ENCODE results near the gene MYO6.

Gene MYO6

DNA sequence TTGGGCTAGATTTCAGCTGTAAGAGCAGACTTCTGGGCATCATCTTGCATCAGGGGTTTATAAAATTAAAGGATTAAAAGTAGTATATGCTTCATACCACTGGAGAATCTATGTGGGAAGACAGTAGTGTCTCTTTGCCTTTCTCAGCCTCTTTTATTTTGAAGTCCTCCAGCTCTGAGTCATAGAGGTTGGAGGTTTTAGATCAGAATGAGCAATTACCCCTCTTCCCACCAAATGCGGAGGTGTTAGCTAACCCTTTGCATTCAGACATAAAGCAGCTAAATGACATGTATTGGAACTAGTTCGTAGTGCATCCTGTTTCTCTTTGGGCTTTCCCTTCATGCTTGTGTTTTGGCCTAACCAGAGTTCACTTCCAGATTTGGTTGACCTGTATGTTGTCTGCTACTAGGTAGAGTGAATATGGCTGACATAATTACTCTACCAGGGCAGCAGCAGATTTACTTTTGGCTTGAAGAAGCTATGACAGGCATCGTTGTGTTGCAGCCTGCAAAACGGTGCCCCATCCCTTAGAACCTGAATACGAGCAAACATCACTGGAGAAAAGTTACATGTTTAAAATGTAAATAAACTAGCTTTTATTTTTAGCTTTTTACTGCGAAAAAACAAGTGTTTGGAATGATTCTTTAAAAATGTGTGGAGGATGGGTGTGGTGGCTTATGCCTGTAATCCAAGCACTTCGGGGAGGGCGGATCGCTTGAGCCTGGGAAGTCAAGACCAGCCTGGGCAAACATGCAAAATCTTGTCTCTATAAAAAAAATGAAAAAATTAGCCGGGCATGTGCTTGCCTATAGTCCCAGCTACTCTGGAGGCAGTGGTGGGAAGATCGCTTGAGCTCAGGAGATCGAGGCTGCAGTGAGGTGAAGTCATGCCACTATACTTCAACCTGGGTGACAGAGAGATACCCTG, 82.2 kb downstream of the MYO6 start:
- DNase-seq, result no peak

DNA sequence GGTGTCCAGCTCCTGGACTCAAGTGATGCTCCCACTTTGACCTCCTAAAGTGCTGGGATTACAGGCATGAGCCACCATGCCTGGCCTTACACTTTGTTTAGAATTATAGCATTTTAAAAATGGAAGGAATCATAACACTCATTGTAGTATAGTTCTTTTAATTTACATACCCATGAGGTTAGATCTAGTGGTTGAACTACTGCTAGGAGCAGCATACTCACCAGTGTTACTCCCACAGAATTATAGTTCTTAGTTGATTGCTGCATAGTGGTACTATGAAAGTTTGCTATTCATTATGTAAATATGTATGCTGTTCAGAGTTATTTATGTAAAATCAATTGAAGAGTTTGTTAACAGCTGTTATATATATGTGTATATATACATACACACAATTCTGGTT, 85.4 kb downstream of the MYO6 start:
- DNase-seq, result no peak

DNA sequence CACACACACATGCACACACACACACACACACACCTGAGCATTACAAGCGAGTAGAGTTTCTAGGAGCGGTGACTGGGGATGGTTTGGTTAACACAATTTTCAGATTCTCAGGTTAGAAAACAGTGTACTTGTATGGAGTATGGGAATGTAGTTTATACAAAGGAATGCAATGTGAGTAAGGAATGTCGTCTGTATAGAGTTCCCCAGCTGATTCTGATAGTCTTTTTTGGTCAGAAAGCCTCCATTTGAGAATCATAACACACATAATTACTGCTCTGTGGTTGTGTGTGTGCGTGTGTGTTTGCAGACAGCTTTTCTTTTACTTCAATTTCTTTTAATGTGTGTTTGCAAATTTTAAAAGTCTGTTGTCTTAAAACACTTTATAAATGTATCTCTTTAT, 93.2 kb downstream of the MYO6 start:
- no peak for DNase-seq

DNA sequence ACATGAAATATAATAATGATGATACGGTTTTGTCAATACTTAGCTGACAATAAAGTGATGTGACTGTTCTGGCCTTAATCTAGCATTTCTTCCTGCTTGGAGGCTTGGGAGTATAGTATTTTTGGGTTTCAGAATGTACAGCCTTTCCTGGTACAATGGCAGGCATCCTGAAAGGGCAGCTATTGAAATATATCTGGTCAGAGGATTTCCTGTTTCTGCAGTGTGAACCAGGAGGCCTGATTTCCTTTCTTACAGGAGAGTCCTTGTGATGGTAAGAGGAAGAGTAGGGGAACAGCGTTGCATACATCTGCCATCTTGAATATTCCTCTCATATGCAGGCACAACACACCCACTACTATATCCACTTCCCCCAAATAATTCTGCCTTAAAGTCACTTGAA, 93.7 kb downstream of the MYO6 start:
- no peak for DNase-seq

DNA sequence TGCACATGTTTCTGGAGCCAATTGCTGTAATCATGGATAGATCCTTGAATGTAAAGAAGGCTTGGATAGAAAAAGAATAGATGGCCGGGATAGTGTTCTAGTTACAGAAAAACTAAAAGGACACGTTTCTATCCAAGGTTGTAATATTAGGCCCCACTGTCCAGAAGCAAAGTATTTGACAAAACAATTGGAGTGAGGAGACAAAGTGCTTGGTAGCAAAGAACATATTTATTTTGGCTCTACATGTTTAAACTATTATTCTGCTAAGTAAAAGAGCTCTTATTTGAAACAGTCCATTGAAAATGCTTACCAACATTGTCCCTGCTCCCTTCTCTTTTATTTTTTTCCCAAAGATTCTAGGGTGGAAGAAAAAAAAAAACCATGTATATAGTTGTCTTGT, 94.4 kb downstream of the MYO6 start:
- no peak for DNase-seq

DNA sequence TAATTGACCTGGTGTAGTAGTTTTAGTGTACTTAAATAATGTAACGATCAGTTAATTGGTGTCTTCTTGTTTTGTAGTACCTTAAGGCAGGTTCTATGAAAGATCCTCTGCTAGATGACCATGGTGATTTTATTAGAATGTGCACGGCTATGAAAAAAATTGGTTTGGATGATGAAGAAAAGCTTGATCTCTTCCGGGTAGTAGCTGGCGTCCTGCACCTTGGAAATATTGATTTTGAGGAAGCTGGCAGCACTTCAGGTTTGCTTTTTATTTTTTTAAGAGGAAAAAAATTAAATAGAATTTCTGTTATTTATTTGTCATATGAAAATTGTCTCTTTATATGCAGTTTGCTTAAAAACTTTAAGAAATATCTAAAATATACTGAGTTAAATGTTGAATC, 99.2 kb downstream of the MYO6 start:
- no peak for DNase-seq

DNA sequence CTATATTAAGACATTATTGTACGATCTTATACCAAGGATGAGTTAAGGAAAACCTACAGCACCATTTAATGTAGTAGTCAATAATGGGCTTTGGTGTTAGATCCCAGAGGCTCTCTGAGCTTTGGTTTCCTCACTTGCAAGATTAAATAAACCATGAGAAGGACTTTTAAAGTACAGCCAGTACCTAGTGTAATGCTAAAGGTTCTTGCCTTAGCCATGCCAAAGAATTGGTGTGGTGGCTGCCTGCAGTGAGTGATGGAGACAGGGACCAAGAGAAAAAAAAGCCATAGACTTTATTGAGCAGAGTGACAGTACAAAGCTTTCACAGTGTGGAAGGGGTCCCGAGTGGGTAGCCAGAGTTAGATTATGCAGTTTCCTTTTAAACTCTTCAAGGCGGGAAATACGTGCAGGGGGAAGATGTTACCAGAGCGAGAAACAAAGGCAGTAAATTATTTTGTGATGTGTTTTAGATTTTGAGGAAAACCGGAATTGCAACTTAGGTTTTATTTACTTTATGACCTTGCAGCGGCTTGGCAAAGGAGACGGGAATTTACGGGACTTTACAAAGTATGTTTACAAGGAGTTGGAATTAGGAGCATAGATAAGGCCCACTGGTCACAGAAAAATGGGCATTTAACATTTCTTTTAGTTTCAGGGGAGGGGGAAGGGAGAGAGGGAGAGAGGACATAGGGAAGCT, 100.4 kb downstream of the MYO6 start:
- DNase-seq, result no peak

DNA sequence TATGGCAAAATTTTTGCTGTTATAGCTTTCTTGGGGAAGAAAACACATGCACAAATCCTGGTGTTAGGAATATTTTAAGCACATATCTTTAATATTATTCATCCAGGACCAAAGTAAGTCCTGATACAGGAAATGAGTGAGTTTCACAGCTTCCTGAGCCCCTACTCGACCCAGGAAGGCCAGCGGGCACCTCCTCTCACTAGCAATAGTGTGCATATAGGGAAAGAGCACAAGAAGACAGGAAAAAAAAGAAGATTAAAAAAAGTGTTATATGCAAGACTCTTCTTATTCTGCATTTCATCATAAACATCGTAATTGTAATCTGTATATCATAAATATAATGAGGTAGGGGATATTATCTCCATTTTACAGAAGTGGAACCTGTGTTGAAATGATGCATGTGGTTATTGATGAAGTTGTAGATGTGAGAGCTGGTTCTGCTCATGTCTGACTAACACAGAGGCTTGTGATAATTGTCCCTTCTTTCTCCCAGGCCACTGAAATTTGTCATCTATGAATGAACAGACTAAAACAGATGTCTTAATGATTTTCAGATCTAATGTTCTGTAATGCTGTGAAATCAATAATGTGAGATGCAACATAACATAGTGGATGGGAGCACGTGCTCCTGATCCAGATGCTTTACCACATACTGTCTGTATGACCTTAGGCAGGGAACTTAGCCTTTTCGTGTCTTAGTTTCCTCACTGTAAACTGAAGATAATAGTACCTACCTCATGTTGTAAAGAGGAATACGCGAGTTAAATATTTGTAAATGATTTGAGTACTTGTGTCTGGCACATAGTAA, 101.2 kb downstream of the MYO6 start:
- DNase-seq, result no peak

DNA sequence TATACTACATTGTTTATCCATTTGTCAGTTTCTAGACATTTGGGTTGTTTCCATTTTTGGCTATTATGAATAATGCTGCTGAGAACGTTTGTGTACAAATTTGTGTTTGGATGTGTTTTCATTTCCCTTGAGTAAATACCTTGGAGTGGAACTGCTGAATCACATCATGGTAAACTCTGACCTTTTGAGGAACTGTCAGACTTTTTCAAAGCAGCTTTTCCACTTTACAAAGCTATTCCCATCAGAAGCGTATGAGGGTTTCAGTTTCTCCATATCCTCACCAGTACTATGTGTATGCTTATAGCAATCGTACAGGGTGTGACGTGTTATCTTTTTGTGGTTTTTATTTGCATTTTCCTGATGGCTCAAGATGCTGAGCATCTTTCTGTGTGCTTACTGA, 103.7 kb downstream of the MYO6 start:
- DNase-seq, result no peak

DNA sequence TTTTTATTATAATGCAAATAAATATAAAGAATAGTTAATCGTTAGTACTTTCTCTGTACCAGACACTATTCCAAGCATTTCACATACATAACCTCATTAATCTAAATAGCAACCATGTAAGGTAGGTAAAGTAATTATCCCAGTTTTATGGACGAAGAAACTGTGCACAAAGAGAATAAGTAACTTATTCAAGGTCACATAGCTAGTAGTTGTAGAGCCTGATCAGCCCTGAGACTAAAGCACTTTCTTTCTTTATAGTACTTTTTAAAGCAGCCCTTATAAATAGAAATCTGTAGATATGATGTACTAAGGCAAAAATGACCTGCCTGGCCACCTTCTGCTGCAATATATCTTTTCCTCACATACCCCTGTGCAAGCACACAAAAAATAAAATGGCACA, 104.8 kb downstream of the MYO6 start:
- no peak for DNase-seq

DNA sequence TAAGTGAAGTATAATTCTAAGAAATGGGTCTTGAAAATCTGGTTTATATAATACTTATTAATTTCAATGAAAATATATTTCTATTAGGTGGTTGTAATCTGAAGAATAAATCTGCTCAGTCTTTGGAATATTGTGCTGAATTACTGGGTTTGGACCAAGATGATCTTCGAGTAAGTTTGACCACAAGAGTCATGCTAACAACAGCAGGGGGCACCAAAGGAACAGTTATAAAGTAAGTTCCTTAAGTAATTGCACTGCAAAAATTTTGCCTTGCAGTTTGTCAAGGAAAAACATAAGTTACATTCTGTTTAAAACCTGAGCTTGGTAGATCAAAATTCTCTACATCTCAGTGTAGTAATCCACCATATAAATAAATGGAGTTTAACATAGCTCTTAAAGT, 106.0 kb downstream of the MYO6 start:
- no peak for DNase-seq

DNA sequence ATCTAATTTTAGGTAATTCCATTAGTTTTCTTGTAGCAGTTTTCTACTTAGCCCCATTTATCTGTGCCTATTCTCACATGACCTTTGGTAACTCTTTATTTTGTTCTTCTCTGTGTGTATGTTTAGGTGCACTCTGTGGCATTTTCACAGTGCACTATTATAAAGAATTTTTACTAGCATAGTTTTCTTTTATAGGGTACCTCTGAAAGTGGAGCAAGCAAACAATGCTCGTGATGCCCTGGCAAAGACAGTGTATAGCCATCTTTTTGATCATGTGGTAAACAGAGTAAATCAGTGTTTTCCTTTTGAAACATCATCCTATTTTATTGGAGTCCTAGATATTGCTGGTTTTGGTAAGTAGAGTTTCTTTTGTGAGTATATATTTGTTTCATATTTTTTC, 107.9 kb downstream of the MYO6 start:
- DNase-seq, result no peak

DNA sequence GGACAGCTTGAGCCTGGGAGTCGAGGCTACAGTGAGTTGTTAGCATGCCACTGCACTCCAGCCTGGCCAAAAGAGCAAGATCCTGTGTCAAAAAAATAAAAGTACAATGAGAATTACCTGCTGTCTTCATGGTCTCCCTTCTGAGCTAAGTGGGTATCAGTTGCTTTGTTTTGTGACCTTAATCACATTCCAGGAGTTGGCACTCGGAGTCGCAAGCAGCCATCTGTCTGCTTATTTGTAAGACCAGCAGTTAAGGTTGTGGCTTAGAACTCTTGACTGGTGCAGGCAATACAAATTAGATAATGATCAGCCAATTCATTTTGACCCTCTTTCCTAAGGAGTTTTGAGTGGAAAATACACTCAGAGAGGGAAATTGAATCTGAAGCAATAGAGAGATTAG, 114.0 kb downstream of the MYO6 start:
- DNase-seq, result no peak

DNA sequence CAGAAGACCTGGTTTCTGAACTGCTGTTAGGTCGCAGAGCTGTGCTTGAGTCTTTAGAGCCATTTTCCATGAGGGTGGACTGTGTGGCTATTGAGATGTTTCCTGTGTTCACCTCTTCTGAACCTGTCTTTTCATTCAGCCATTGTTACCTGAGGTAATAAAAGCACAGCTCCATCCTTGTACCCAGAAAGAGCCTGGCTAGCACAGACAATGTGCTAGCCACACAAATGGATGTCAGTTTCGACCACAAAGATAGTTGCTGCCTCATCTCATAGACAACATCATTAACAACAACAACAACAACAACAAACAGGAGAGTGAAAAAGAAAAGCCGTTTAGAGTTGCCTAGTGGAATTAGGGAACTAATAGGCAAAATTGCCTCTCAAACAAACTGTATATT, 114.7 kb downstream of the MYO6 start:
- no peak for DNase-seq

DNA sequence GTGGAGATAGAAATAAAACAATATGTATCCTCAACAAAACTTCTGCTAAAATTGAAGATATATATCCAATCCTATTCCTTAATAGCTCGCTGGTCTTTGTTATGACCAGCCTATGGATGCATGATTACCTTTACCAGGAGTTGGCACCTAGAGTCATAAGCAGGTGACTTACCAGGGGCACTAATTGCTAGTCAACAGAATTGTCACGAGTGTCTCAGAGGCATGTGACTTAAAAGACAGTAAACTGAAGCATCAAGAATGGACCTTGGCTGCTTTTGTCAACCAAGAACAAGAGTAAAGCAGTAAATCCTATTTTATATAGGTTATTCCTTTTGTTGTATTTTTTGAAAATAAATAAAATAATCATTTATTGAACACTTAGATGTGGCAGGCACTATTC, 115.4 kb downstream of the MYO6 start:
- no peak for DNase-seq

DNA sequence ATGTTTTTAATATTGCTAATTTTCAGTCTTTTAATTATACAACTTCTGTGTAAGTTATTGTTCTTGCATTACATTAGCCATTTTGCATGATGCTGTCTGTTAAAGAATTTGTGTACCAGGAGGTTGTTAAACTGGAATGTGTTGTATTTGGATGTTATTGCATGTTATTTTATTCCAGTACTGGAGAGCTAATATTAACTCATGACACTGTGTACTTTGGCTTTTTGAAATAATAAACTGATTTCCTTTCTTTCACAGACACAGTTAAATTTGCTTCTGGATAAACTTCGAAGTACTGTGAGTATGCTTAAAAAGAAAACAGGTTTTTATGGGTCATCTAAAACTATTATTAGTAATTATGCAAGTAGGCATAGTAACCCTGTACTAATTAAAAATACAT, 121.3 kb downstream of the MYO6 start:
- DNase-seq, result no peak

DNA sequence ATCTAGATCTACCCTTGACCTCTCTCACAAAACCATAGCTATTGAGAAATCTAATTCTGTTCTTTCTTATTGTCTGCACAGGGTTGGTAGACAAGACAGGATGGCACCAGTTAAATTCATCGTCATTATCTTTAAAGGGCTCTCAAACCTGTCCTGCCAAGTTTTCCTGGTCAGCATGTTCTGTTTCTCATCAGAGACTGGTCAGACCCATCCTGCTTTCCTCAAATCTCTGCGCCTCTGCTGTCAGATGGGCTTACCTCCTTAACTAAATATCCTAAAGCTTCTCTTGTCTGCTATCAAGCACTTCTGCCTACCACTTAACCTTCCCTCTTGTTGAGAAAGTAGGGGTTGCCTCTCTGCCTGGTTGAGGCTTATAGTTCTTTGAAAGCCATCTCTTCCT, 125.2 kb downstream of the MYO6 start:
- DNase-seq, result no peak

DNA sequence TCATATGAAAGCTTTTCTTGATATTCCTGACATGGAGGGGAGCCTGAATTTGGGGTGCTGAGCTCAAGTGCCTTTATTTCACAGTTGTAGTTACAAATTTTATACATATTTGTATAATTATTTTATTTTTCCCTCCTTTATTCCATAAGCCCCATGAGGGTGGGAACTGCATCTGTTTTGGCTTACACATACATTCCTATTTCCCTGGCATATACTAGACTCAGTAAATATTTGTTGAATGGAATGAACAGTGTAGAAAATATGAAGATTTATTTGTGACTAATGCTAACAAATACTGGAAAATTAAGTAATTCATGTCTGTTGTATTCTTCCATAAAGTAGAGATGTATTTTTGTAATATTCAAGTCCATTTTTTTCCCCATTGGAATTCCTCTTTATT, 127.1 kb downstream of the MYO6 start:
- DNase-seq, result no peak

DNA sequence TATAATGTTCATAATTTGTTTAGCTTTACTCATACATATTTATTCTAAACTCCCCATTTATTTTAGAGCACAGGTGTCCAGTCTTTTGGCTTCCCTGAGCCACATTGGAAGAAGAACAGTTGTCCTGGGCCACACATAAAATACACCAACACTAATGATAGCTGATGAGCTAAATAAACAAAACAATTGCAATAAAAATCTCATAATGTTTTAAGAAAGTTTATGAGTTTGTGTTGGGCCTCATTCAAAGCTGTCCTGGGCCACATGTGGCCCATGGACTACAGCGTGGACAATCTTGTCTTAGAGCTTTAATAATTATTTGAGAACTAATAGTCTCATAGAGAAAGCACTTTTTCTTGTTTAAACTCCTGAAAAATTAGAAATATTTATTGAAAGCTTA, 131.3 kb downstream of the MYO6 start:
- no peak for DNase-seq

DNA sequence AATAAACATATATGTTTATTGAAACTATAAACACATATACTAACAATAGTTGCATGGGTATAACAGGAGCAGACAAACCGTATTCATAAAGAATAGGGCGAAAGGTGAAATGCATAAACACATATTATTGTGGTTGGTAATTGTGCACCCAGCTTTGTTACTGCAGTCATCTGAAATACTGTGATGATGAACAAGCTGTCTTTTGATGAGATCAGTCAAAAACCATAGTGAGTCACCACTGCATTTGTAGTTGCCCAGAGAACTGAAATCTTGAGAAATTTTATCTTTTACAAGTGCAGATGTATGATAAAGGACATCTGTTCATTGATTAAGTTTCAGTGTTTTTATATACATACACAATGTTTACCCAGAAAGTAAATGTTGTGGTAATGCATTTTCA, 133.7 kb downstream of the MYO6 start:
- no peak for DNase-seq

DNA sequence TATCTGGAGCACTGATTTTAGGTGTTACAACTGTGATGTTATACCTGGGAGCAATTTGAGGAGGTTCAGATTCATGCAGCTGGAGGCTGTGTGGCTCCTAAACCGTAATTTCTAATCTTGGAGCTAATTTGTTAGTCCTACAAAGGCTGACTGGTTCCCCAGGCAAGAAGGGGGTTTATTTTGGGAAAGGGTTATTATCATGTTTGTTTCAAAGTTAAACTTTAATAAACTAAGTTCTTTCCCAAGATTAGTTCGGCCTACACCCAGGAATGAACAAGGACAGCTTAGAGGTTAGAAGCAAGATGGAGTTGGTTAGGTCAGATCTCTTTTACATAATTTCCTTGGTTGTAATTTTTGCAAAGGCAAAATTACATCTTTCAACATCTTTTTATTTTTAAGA, 135.8 kb downstream of the MYO6 start:
- no peak for DNase-seq

DNA sequence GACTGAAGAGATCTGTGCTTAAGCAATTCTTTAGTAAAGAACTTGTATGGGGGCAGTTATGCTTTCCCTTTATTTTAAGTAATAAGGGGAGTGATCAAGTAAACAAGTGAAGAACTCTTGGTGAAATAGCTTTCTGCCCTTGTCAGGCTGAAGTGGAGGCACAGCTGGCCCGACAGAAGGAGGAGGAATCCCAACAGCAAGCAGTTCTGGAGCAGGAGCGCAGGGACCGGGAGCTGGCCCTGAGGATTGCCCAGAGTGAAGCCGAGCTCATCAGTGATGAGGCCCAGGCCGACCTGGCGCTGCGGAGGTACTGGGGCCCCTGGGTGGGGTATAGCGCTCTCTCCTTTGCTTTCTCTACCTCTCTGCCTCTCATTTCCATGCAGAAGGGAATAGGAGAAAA, 143.3 kb downstream of the MYO6 start:
- no peak for DNase-seq

DNA sequence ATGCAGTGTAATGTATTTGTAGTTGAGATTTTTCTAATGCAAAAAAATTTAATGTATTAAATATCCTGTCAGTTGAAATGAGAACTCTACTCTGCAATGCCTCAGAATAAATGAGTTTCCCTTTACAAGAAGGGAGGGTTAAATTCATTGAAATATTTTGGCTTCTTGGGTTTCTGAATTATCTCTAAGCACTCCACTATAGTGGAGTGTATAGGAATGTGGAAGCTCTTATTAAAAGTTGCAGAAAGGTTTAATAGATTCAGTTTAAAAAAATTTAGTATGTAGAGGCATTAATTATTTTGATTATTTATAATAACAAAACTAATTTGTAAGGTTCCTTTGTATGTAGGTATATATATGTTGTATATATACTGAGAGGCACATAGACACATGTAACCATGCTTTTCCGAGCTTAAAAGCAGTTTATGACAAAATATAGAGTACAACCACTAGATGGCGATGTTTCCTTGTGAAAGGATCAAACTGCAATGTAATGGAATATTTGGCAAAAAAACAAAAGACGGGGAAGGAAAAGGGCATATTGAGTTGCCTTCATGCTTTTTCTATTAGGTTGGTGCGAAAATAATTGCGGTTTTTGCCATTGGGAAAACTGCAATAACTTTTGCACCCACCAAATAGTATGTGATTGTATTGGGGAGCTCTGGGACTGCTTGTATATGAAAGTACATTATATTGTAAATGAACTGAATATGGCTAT, 144.2 kb downstream of the MYO6 start:
- no peak for DNase-seq

Measured in 8988T (cell line).